Measurements from ENCODE around the gene TRDN.

DNA sequence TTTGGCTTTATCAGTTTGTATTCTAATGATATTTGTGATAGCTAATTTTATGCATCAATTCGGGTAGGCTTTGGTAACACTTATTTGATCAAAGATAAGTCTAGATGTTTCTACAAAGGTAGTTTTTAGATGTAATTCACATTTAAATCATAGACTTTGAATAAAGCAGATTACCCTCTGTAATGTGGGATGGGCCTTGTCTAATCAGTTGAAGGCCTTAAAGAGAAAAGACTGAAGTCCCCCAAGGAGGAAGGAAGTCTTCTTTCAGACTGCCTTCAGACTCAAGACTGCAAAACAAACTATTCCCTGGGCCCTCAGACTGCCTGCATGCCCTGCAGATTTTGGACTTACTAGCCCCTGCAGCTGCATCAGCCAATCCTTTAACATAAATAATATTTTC lies 178.5 kb downstream of the TRDN start:
- TF ChIP-seq, protein P1, sequence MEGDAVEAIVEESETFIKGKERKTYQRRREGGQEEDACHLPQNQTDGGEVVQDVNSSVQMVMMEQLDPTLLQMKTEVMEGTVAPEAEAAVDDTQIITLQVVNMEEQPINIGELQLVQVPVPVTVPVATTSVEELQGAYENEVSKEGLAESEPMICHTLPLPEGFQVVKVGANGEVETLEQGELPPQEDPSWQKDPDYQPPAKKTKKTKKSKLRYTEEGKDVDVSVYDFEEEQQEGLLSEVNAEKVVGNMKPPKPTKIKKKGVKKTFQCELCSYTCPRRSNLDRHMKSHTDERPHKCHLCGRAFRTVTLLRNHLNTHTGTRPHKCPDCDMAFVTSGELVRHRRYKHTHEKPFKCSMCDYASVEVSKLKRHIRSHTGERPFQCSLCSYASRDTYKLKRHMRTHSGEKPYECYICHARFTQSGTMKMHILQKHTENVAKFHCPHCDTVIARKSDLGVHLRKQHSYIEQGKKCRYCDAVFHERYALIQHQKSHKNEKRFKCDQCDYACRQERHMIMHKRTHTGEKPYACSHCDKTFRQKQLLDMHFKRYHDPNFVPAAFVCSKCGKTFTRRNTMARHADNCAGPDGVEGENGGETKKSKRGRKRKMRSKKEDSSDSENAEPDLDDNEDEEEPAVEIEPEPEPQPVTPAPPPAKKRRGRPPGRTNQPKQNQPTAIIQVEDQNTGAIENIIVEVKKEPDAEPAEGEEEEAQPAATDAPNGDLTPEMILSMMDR (IDR thresholded peaks at IDR 0.05): no peak
- TF ChIP-seq POLR2A (IDR thresholded peaks at IDR 0.05): no peak
